GM19238 (cell line): ENCODE data around the gene ZNF92.
"Not testable (repeated sequence)": the region's sequence is repeated elsewhere in the genome, so short reads cannot be mapped to it uniquely, and the experiment has no call there.

Experiments
- DNase-seq: peaks from one replicate; pipeline ENCODE4 v3.0.0; 2011; ENCODE audit warnings: low spot score; ENCODE audit not compliant: insufficient read length

Gene ZNF92

GRCh38 chr7:65423286-65423685 is 49.6 kb downstream of the ZNF92 start:
- DNase-seq: not testable (repeated sequence)

GRCh38 chr7:65429642-65430343 is 56.1 kb downstream of the ZNF92 start:
- no peak for DNase-seq

GRCh38 chr7:65430344-65431186 is 56.9 kb downstream of the ZNF92 start:
- no peak for DNase-seq

GRCh38 chr7:65434307-65434706 is 60.7 kb downstream of the ZNF92 start:
- no peak for DNase-seq

GRCh38 chr7:65436163-65436562 is 62.5 kb downstream of the ZNF92 start:
- no peak for DNase-seq

- no peak for DNase-seq
Observed at GRCh38 chr7:65438598-65438997, 64.9 kb downstream of the ZNF92 start.

- no peak for DNase-seq
Observed at GRCh38 chr7:65441010-65441409, 67.4 kb downstream of the ZNF92 start.

- DNase-seq: no peak
Observed at GRCh38 chr7:65444205-65444842, 70.7 kb downstream of the ZNF92 start.

- no peak for DNase-seq
Observed at GRCh38 chr7:65444899-65445823, 71.5 kb downstream of the ZNF92 start.

- not testable (repeated sequence) for DNase-seq
Observed at GRCh38 chr7:65447041-65447440, 73.4 kb downstream of the ZNF92 start.

- DNase-seq: no peak
Observed at GRCh38 chr7:65448816-65449504, 75.3 kb downstream of the ZNF92 start.

- no peak for DNase-seq
Observed at GRCh38 chr7:65449505-65449852, 75.8 kb downstream of the ZNF92 start.
